HPDE6-E6E7 (cell line): ENCODE measurements around the gene CLPTM1L.
"Not testable (repeated sequence)": the region's sequence is repeated elsewhere in the genome, so short reads cannot be mapped to it uniquely, and the experiment has no call there.

Experiments
- DNase-seq: peaks from one replicate; pipeline ENCODE4 v3.0.0; 2011; ENCODE audit warnings: missing footprints; ENCODE audit errors: extremely low spot score

The CLPTM1L gene

GRCh38 chr5:1380011-1380817 is 35.3 kb upstream of the CLPTM1L start:
- no peak for DNase-seq

- DNase-seq = no peak
These were observed 34.2 kb upstream of the CLPTM1L start for GRCh38 chr5:1378866-1379659.

GRCh38 chr5:1378096-1378495 is 33.2 kb upstream of the CLPTM1L start:
- no peak for DNase-seq

- DNase-seq = no peak
These were observed 32.1 kb upstream of the CLPTM1L start for GRCh38 chr5:1376981-1377380.

- DNase-seq = no peak
These were observed 31.2 kb upstream of the CLPTM1L start for GRCh38 chr5:1375871-1376810.

- no peak for DNase-seq
These were observed 29.8 kb upstream of the CLPTM1L start for GRCh38 chr5:1374679-1375055.

GRCh38 chr5:1374030-1374678 is 29.3 kb upstream of the CLPTM1L start:
- DNase-seq = no peak

GRCh38 chr5:1371972-1372342 is 27.1 kb upstream of the CLPTM1L start:
- not testable (repeated sequence) for DNase-seq

- DNase-seq = no peak
These were observed 26.5 kb upstream of the CLPTM1L start for GRCh38 chr5:1371218-1371971.

GRCh38 chr5:1370006-1370405 is 25.1 kb upstream of the CLPTM1L start:
- no peak for DNase-seq

- no peak for DNase-seq
These were observed 23.9 kb upstream of the CLPTM1L start for GRCh38 chr5:1368756-1369155.

- DNase-seq = no peak
These were observed 23.3 kb upstream of the CLPTM1L start for GRCh38 chr5:1368236-1368635.

GRCh38 chr5:1367149-1367548 is 22.2 kb upstream of the CLPTM1L start:
- DNase-seq = no peak

- no peak for DNase-seq
These were observed 21.6 kb upstream of the CLPTM1L start for GRCh38 chr5:1366514-1366913.

- DNase-seq = no peak
These were observed 19.3 kb upstream of the CLPTM1L start for GRCh38 chr5:1364211-1364610.

GRCh38 chr5:1363581-1363980 is 18.7 kb upstream of the CLPTM1L start:
- DNase-seq = no peak

- no peak for DNase-seq
These were observed 18.3 kb upstream of the CLPTM1L start for GRCh38 chr5:1363160-1363559.

- no peak for DNase-seq
These were observed 17.5 kb upstream of the CLPTM1L start for GRCh38 chr5:1362242-1363015.

GRCh38 chr5:1360861-1361260 is 16.0 kb upstream of the CLPTM1L start:
- no peak for DNase-seq

GRCh38 chr5:1360367-1360766 is 15.5 kb upstream of the CLPTM1L start:
- DNase-seq = not testable (repeated sequence)
